ENCODE measurements around the gene CMIP. TPM values are rescaled to one million over a fixed set of nuclear protein-coding genes. Genes with fewer than 3 reads are reported as not detected.

Gene CMIP
- polyA plus RNA-seq, 3 donors = 0.85 to 61.9 (median 0.93) TPM

DNA sequence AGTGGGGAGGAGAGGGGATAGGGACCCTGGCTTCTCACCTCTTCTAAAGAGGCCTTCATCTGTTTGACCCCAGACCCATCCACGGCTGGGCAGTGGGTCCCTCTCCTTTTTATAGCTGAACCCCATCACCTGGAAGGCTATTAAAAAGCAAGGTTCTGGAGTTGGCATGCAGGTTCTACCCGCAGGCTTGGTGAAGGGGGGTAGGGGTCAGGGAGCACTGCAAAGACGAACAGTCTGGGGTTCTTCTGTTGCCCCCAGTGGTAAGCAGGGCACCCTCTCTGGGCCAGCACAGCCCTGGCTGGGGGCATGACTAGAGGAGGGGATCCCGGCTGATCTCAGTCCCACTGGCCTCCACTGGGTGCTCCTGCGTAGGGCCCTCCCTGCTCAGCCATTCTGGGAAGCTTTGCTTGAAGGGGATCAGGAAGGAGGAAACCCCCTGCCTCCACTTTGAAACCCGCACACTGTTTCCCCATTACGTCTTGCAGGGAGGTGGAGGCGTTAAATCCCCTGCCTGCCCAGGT lies 13.6 kb downstream of the CMIP start:
- Histone ChIP-seq H3K4me2 (replicated peaks; ENCODE audit: extremely low read depth, low read length, poor library complexity, severe bottlenecking) (peak overlapping the region; percentile 48), H3K4me3 (replicated peaks in 1 of 3; ENCODE audit: low read depth in 2 of 3, low read length in 3 of 3) (peak overlapping the region in 1 of 3 experiments; percentile 11), H3K9ac (ENCODE audit: insufficient read depth, low read length, poor library complexity, severe bottlenecking) (peak overlapping the region; percentile 44), H3K27me3 (ENCODE audit: control insufficient read depth in 2 of 2, insufficient read depth in 2 of 2, low read length in 2 of 2) (no peaks in the 10 kb centered on the region), H3K79me2 (ENCODE audit: insufficient read depth, low read length) (peaks cover 100% of the 10 kb centered on the region), H2AFZ (ENCODE audit: insufficient read depth, low read depth, low read length, poor library complexity, severe bottlenecking) (no peak overlapping the region), H3K36me3 (replicated peaks in 1 of 2; ENCODE audit: control insufficient read depth in 1 of 2, insufficient read depth in 2 of 2, low read length in 2 of 2) (peaks cover 14 to 57% of the 10 kb centered on the region in 2 donors), H3K4me1 (ENCODE audit: control insufficient read depth in 1 of 2, insufficient read depth in 2 of 2, low read length in 2 of 2) (peaks cover 76 to 96% of the 10 kb centered on the region in 2 donors), H3K9me3 (replicated peaks in 1 of 2; ENCODE audit: control insufficient read depth in 1 of 2, insufficient read depth in 1 of 2, low read length in 2 of 2) (no peaks in the 10 kb centered on the region), H4K20me1 (ENCODE audit: insufficient read depth, low read length) (peaks cover 100% of the 10 kb centered on the region), H3K27ac (ENCODE audit: low read depth in 1 of 2, low read length in 2 of 2) (peak overlapping the region; percentile 47 to 76)
- TF ChIP-seq, protein P1, sequence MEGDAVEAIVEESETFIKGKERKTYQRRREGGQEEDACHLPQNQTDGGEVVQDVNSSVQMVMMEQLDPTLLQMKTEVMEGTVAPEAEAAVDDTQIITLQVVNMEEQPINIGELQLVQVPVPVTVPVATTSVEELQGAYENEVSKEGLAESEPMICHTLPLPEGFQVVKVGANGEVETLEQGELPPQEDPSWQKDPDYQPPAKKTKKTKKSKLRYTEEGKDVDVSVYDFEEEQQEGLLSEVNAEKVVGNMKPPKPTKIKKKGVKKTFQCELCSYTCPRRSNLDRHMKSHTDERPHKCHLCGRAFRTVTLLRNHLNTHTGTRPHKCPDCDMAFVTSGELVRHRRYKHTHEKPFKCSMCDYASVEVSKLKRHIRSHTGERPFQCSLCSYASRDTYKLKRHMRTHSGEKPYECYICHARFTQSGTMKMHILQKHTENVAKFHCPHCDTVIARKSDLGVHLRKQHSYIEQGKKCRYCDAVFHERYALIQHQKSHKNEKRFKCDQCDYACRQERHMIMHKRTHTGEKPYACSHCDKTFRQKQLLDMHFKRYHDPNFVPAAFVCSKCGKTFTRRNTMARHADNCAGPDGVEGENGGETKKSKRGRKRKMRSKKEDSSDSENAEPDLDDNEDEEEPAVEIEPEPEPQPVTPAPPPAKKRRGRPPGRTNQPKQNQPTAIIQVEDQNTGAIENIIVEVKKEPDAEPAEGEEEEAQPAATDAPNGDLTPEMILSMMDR (IDR thresholded peaks at IDR 0.05) = no peak
- DNase-seq = peak in 1 of 3 donors; percentile 42
- peaks cover 58 to 68% of the 10 kb centered on the region in 2 donors for H3K36me3 Mint-ChIP-seq
- 40% methylated on average over 2 of the region's 8 CpGs for WGBS (ENCODE audit: insufficient coverage)
- H3K4me1 Mint-ChIP-seq = peaks cover 94% of the 10 kb centered on the region
- H3K27ac Mint-ChIP-seq = peak overlapping the region; percentile 77 to 94 (median 89)
- H3K27me3 Mint-ChIP-seq (ENCODE audit: low read depth in 3 of 3) = peaks cover 0 to 5% (median 0%) of the 10 kb centered on the region in 3 donors
- no peaks in the 10 kb centered on the region for H3K9me3 Mint-ChIP-seq
- peak overlapping the region in 1 of 2 donors; percentile 41 for H3K4me3 Mint-ChIP-seq
- intact Hi-C loops (cut with micrococcal nuclease) = no loop called here

DNA sequence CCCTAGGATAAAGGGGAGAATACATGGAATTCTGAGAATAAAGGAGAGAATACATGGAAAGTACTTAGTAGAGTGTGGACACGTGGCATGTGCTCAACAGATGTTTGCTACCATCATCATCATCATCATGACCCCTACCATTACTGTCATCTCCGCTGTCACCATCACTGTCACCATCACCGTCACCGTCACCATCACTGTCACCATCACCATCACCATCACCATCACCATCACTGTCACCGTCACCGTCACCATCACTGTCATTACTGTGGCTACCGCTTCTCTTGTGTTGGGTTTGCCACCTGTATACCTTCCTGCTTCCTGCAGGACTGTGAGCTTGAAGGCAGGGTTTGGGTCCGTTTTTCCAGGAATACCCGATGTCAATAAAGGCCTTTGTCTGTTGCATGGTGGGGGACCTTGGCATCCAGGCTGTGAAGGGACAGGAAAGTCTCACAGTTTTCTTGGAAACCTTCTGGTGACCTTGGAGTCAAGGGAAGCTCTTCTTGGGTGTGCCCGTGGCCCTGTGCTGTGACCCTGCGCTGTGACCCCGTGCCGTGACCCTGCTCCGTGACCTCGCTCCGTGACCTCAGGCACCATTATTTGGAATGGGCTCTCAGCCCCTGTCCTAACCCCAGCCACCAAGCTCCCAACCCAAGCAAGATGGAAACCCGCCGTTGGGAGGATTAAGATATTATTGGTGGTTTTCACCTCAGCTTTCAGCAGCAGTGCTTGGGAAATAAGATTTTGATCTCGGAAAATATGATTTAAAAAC lies 14.4 kb downstream of the CMIP start:
- Histone ChIP-seq H3K27ac (ENCODE audit: low read depth in 1 of 2, low read length in 2 of 2) (peak overlapping the region in 1 of 2 donors; percentile 22), H3K36me3 (replicated peaks in 1 of 2; ENCODE audit: control insufficient read depth in 1 of 2, insufficient read depth in 2 of 2, low read length in 2 of 2) (peaks cover 18 to 61% of the 10 kb centered on the region in 2 donors), H3K27me3 (ENCODE audit: control insufficient read depth in 2 of 2, insufficient read depth in 2 of 2, low read length in 2 of 2) (no peaks in the 10 kb centered on the region), H3K9ac (ENCODE audit: insufficient read depth, low read length, poor library complexity, severe bottlenecking) (no peak overlapping the region), H3K4me1 (ENCODE audit: control insufficient read depth in 1 of 2, insufficient read depth in 2 of 2, low read length in 2 of 2) (peaks cover 68 to 95% of the 10 kb centered on the region in 2 donors), H4K20me1 (ENCODE audit: insufficient read depth, low read length) (peaks cover 100% of the 10 kb centered on the region), H3K4me3 (replicated peaks in 1 of 3; ENCODE audit: low read depth in 2 of 3, low read length in 3 of 3) (no peak overlapping the region), H3K4me2 (replicated peaks; ENCODE audit: extremely low read depth, low read length, poor library complexity, severe bottlenecking) (no peak overlapping the region), H3K9me3 (replicated peaks in 1 of 2; ENCODE audit: control insufficient read depth in 1 of 2, insufficient read depth in 1 of 2, low read length in 2 of 2) (no peaks in the 10 kb centered on the region), H3K79me2 (ENCODE audit: insufficient read depth, low read length) (peaks cover 100% of the 10 kb centered on the region), H2AFZ (ENCODE audit: insufficient read depth, low read depth, low read length, poor library complexity, severe bottlenecking) (no peak overlapping the region)
- TF ChIP-seq, protein P1 (IDR thresholded peaks at IDR 0.05) = no peak
- DNase-seq = no peak
- Mint-ChIP-seq H3K27ac (peak overlapping the region in 4 of 7 donors; percentile 36 to 90 (median 62)), H3K9me3 (no peaks in the 10 kb centered on the region), H3K4me3 (no peak overlapping the region), H3K36me3 (peaks cover 58 to 72% of the 10 kb centered on the region in 2 donors), H3K27me3 (ENCODE audit: low read depth in 3 of 3) (peaks cover 0 to 5% (median 0%) of the 10 kb centered on the region in 3 donors), H3K4me1 (peaks cover 93% of the 10 kb centered on the region)
- intact Hi-C loops (cut with micrococcal nuclease) = no loop called here
- WGBS (ENCODE audit: insufficient coverage) = 94% methylated on average over 6 of the region's 19 CpGs

Data from CD14-positive monocyte (primary cell).